Smooth muscle cell of bladder (primary cell): ENCODE results near the gene SNX9. TPM values are rescaled to one million over a fixed set of nuclear protein-coding genes. Genes with fewer than 3 reads are reported as not detected.

Source experiments
- total RNA-seq: library from RNA; depleted of rRNA; stranded (reverse); fragments of >200 nt; gene quantifications from 2 replicates; pipeline ENCODE4 v1.2.3, GENCODE V29; 2014

Gene SNX9
- total RNA-seq: 73.8 and 98.8 TPM in 2 replicates

GRCh38 chr6:157823001-157823527 lies at the start of gene SNX9:
TSS of gene SNX9 (plus strand) at chr6:157823246. CDS start at chr6:157823435, 189 bp downstream.

GRCh38 chr6:157981395-157982101 lies 158.5 kb downstream of the SNX9 start, which contains the start of gene SYNJ2:
TSS of gene SYNJ2 (plus strand) at chr6:157981863. CDS start at chr6:157981962, 99 bp downstream.

Other genes starting within 250 kb of the SNX9 start
- gene SYNJ2, start 158.6 kb downstream of the SNX9 start, total RNA-seq: 21.6 and 38.6 TPM in 2 replicates